Psoas muscle (tissue), 8 donors: Measurements from ENCODE around the gene STYK1. TPM values are rescaled to one million over a fixed set of nuclear protein-coding genes. Genes with fewer than 3 reads are reported as not detected.

Source experiments
- ATAC-seq, 4 donors: fragments of 200-7000 bp; cut with Tn5 transposase; one replicate each; pipeline ENCODE4 v1.9.1; 2020; ENCODE audit warnings: moderate library complexity in 3 of 4, mild to moderate bottlenecking in 2 of 4
- DNase-seq, 2 donors: peaks; one replicate each; pipeline ENCODE4 v3.0.0-alpha.2; 2020
- H3K27ac ChIP-seq: fragments of 200-600 bp; one replicate; pipeline ENCODE4 v1.8.0; 2022
- H3K27me3 ChIP-seq, 3 donors: fragments of 200-600 bp in 1 of 3; one replicate each; pipeline versions ENCODE4 v1.6.1 to v1.8.0; 2013 to 2022; ENCODE audit warnings: low read length in 2 of 3, mild to moderate bottlenecking in 2 of 3, moderate library complexity in 1 of 3; ENCODE audit not compliant: insufficient read depth in 3 of 3
- H3K36me3 ChIP-seq, 2 donors: fragments of 200-600 bp in 1 of 2; one replicate each; pipeline versions ENCODE4 v1.6.1 to v1.8.0; 2013 to 2022; ENCODE audit warnings: low read depth in 1 of 2, mild to moderate bottlenecking in 1 of 2, moderate library complexity in 1 of 2; ENCODE audit not compliant: insufficient read depth in 1 of 2
- H3K4me1 ChIP-seq: fragments of 200-600 bp; one replicate; pipeline ENCODE4 v1.8.0; 2022
- H3K4me3 ChIP-seq: fragments of 200-600 bp; one replicate; pipeline ENCODE4 v1.8.0; 2022; ENCODE audit warnings: mild to moderate bottlenecking
- H3K9me3 ChIP-seq: fragments of 200-600 bp; one replicate; pipeline ENCODE4 v1.8.0; 2022
- CTCF ChIP-seq: fragments of 200-600 bp; IDR thresholded peaks from one replicate; pipeline ENCODE4 v1.8.0; 2022; ENCODE audit warnings: antibody characterized with exemption
- WGBS, 3 donors: extraction: QIAGEN DNeasy Blood & Tissue Kit; methylation state at CpG; one replicate each; pipeline versions ENCODE4 v1.1.6 to v1.1.7; 2013; 5-methylcytosine and 5-hydroxymethylcytosine counted together
- intact Hi-C, 2 donors: fragments of 100-400 bp; cut with DNase I; formaldehyde crosslinking; loops; one replicate each; pipeline versions ENCODE4 v1.11.0 to v1.14.2; 2022
- polyA plus RNA-seq, 3 donors: library from polyadenylated mRNA; stranded (reverse); fragments of 200-250 nt; gene quantifications; one replicate each; pipeline ENCODE4 v1.2.3, GENCODE V29; 2013
- total RNA-seq, 4 donors: library from RNA; stranded (reverse); fragmentation: NEBNext Ultra II Directional in 2 of 4; extraction: Animal tissue kit (Norgen Biotek cat#: 25700) in 2 of 4; gene quantifications; one replicate each; pipeline versions ENCODE4 v1.2.1 to v1.2.4, GENCODE V29; 2021 to 2023
- donor health status: healthy with polysubstance abuse.
- donor health status: DM: no; HTN: no; CAD: no; lungs with moderate emphysema.
- donor health status: Bipolar disorder and iron deficiency.
- donor health status: healthy.
- donor health status: DM: yes; HTN: yes; CAD: no.
- donor health status: DM: no; HTN: no; CAD: no.
- donor health status: DM: no; HTN: no; CAD: no.
- donor health status: DM: yes; HTN: yes; CAD: no.

STYK1 gene
- total and polyA plus RNA-seq, 7 donors = 0.03 to 0.29 (median 0.09) TPM; not detected in 2

GRCh38 chr12:10697862-10698261, 24.0 kb upstream of the STYK1 start:
- 81 to 100% (median 85%) methylated on average over 1 of the region's 1 CpG for WGBS, 3 donors
- Histone ChIP-seq H3K27ac (peak overlapping the region; percentile 5), H3K9me3 (no peaks in the 10 kb centered on the region), H3K27me3 (no peaks in the 10 kb centered on the region), H3K4me1 (peaks cover 4% of the 10 kb centered on the region), H3K36me3 (peaks cover 12 to 65% of the 10 kb centered on the region in 2 donors), H3K4me3 (no peak overlapping the region)
- ATAC-seq (no peak), DNase-seq (no peak)
- intact Hi-C loops = no loop called here
- TF ChIP-seq CTCF = no peak

GRCh38 chr12:10697156-10697555, 23.3 kb upstream of the STYK1 start:
- DNase-seq (no peak), ATAC-seq (peak; percentile 4 to 19 (median 9))
- Histone ChIP-seq H3K27me3 (no peaks in the 10 kb centered on the region), H3K9me3 (no peaks in the 10 kb centered on the region), H3K27ac (peak overlapping the region; percentile 5), H3K4me1 (peaks cover 8% of the 10 kb centered on the region), H3K36me3 (peaks cover 12 to 58% of the 10 kb centered on the region in 2 donors), H3K4me3 (no peak overlapping the region)
- TF ChIP-seq CTCF = no peak
- 90 to 94% (median 92%) methylated on average over 2 of the region's 2 CpGs for WGBS, 3 donors
- intact Hi-C loops = no loop called here

GRCh38 chr12:10690906-10691305, 17.1 kb upstream of the STYK1 start:
- no peak for DNase-seq
- TF ChIP-seq CTCF = no peak
- Histone ChIP-seq H3K4me1 (peaks cover 10% of the 10 kb centered on the region), H3K9me3 (no peaks in the 10 kb centered on the region), H3K27me3 (no peaks in the 10 kb centered on the region), H3K4me3 (no peak overlapping the region), H3K36me3 (no peaks in the 10 kb centered on the region), H3K27ac (peak overlapping the region; percentile 23)
- 63 to 70% (median 67%) methylated on average over 2 of the region's 2 CpGs for WGBS, 3 donors
- peak in 3 of 4 donors; percentile 26 to 48 (median 31) for ATAC-seq
- intact Hi-C loops = no loop called here

GRCh38 chr12:10689146-10689545, 15.3 kb upstream of the STYK1 start:
- TF ChIP-seq CTCF = no peak
- Histone ChIP-seq H3K4me1 (peaks cover 10% of the 10 kb centered on the region), H3K4me3 (no peak overlapping the region), H3K27me3 (no peaks in the 10 kb centered on the region), H3K36me3 (no peaks in the 10 kb centered on the region), H3K27ac (no peak overlapping the region), H3K9me3 (no peaks in the 10 kb centered on the region)
- DNase-seq (no peak), ATAC-seq (peak; percentile 32 to 63 (median 48))
- WGBS, 3 donors = 30 to 62% (median 33%) methylated on average over 2 of the region's 2 CpGs
- intact Hi-C loops = no loop called here

GRCh38 chr12:10688042-10688441, 14.2 kb upstream of the STYK1 start:
- intact Hi-C loops = no loop called here
- TF ChIP-seq CTCF = no peak
- WGBS, 3 donors = 86 to 93% (median 92%) methylated on average over 1 of the region's 1 CpG
- H3K27ac ChIP-seq = no peak overlapping the region
- H3K9me3 ChIP-seq = no peaks in the 10 kb centered on the region
- DNase-seq (no peak), ATAC-seq (no peak)
- H3K4me1 ChIP-seq = peaks cover 10% of the 10 kb centered on the region
- H3K4me3 ChIP-seq = no peak overlapping the region
- no peaks in the 10 kb centered on the region for H3K27me3 ChIP-seq
- no peaks in the 10 kb centered on the region for H3K36me3 ChIP-seq
